Left lobe of liver (tissue), 2 donors: Measurements from ENCODE around the gene PITPNC1. TPM values are rescaled to one million over a fixed set of nuclear protein-coding genes. Genes with fewer than 3 reads are reported as not detected.
"Not testable (repeated sequence)": the region's sequence is repeated elsewhere in the genome, so short reads cannot be mapped to it uniquely, and the experiment has no call there.

Experiments
- ATAC-seq: fragments of 200-7000 bp; cut with Tn5 transposase; one replicate; pipeline ENCODE4 v1.9.1; 2020; ENCODE audit warnings: mild to moderate bottlenecking, moderate library complexity
- DNase-seq: peaks from one replicate; pipeline ENCODE4 v3.0.0-alpha.2; 2020; ENCODE audit warnings: low spot score
- total RNA-seq: library from RNA; stranded (reverse); gene quantifications from one replicate; pipeline ENCODE4 v1.2.1, GENCODE V29; 2021
- donor health status: DM: no; HTN: no; CAD: no; lungs with moderate emphysema.
- donor health status: DM: no; HTN: yes; CAD: no.

Gene PITPNC1
- total RNA-seq, 1 donor from 2014 or later, result 13.1 TPM

- DNase-seq (no peak), ATAC-seq (no peak)
Measured at GRCh38 chr17:67636834-67637520, 259.9 kb downstream of the PITPNC1 start.

- no peak for ATAC-seq
- no peak for DNase-seq
Measured at GRCh38 chr17:67637901-67638641, 261.0 kb downstream of the PITPNC1 start.

GRCh38 chr17:67638871-67639270 lies 261.8 kb downstream of the PITPNC1 start:
- no peak for ATAC-seq
- no peak for DNase-seq

GRCh38 chr17:67639555-67639954 lies 262.5 kb downstream of the PITPNC1 start:
- ATAC-seq (peak; percentile 63), DNase-seq (no peak)

GRCh38 chr17:67639979-67640378 lies 262.9 kb downstream of the PITPNC1 start:
- no peak for ATAC-seq
- no peak for DNase-seq

GRCh38 chr17:67642488-67642887 lies 265.4 kb downstream of the PITPNC1 start:
- DNase-seq (no peak), ATAC-seq (no peak)

- no peak for DNase-seq
- ATAC-seq, result no peak
Measured at GRCh38 chr17:67644061-67644460, 267.0 kb downstream of the PITPNC1 start.

GRCh38 chr17:67645195-67645594 lies 268.1 kb downstream of the PITPNC1 start:
- not testable (repeated sequence) for DNase-seq, ATAC-seq

GRCh38 chr17:67646472-67646871 lies 269.4 kb downstream of the PITPNC1 start:
- ATAC-seq (no peak), DNase-seq (no peak)

GRCh38 chr17:67647482-67647881 lies 270.4 kb downstream of the PITPNC1 start:
- DNase-seq, result no peak
- ATAC-seq, result no peak

GRCh38 chr17:67648032-67648905 lies 271.2 kb downstream of the PITPNC1 start:
- ATAC-seq, result peak; percentile 34
- no peak for DNase-seq

GRCh38 chr17:67648906-67649295 lies 271.8 kb downstream of the PITPNC1 start:
- ATAC-seq, DNase-seq: not testable (repeated sequence)

GRCh38 chr17:67649891-67650290 lies 272.8 kb downstream of the PITPNC1 start:
- no peak for ATAC-seq
- no peak for DNase-seq

- ATAC-seq, DNase-seq: not testable (repeated sequence)
Measured at GRCh38 chr17:67651218-67651579, 274.1 kb downstream of the PITPNC1 start.

GRCh38 chr17:67652433-67652832 lies 275.4 kb downstream of the PITPNC1 start:
- no peak for ATAC-seq
- no peak for DNase-seq

GRCh38 chr17:67655478-67656148 lies 278.5 kb downstream of the PITPNC1 start:
- DNase-seq, result no peak
- ATAC-seq, result no peak

GRCh38 chr17:67656494-67657203 lies 279.6 kb downstream of the PITPNC1 start:
- ATAC-seq, result no peak

GRCh38 chr17:67657596-67657995 lies 280.5 kb downstream of the PITPNC1 start:
- ATAC-seq, result no peak
- no peak for DNase-seq

More at GRCh38 chr17:67656494-67657203, 279.6 kb downstream of the PITPNC1 start:
- no peak for DNase-seq

- no peak for ATAC-seq
- no peak for DNase-seq
Measured at GRCh38 chr17:67658265-67658664, 281.2 kb downstream of the PITPNC1 start.

- no peak for DNase-seq
- no peak for ATAC-seq
Measured at GRCh38 chr17:67659028-67659427, 281.9 kb downstream of the PITPNC1 start.
